Lower leg skin (tissue), 4 donors: ENCODE measurements around the gene PLPP2. TPM values are rescaled to one million over a fixed set of nuclear protein-coding genes. Genes with fewer than 3 reads are reported as not detected.

Experiments
- DNase-seq, 2 donors: peaks; one replicate each; pipeline ENCODE4 v3.0.0-alpha.2; 2019; ENCODE audit warnings: low spot score in 2 of 2
- H3K4me3 ChIP-seq: fragments of 200-600 bp; sonication (generic); 2 replicates; pipeline ENCODE4 v1.5.1; 2017; ENCODE audit warnings: mild to moderate bottlenecking, low read depth; ENCODE audit not compliant: poor library complexity, severe bottlenecking
- POLR2A ChIP-seq, 2 donors: fragments of 450-650 bp; IDR thresholded peaks; one replicate each; pipeline ENCODE4 v1.6.1; 2016 to 2017; ENCODE audit warnings: antibody characterized with exemption in 2 of 2, mild to moderate bottlenecking in 1 of 2, moderate library complexity in 1 of 2
- WGBS, 2 donors: methylation state at CpG; one replicate each; pipeline ENCODE4 v1.1.5; 2018; 5-methylcytosine and 5-hydroxymethylcytosine counted together
- intact Hi-C: fragments of 100-400 bp; cut with DNase I; formaldehyde crosslinking; loops from one replicate; pipeline ENCODE4 v1.15.0; 2023; ENCODE audit warnings: low total_unique reads
- total RNA-seq, 4 donors: library from RNA; depleted of rRNA; stranded (reverse); fragments of >200 nt; gene quantifications; one replicate each; pipeline ENCODE4 v1.1.0, GENCODE V29; 2016
- TF ChIP-seq, protein P1 (sequence below), 3 donors: fragments of 450-650 bp; IDR thresholded peaks; one replicate each; pipeline ENCODE4 v1.5.1; 2016; ENCODE audit warnings: antibody characterized with exemption in 3 of 3, mild to moderate bottlenecking in 3 of 3, moderate library complexity in 2 of 3

The PLPP2 gene
- total RNA-seq, 4 donors from 2014 or later, result 68.2 to 134 (median 102) TPM

- peak in 1 of 2 donors; percentile 68 for DNase-seq
Observed at GRCh38 chr19:313988-314815, 23.0 kb upstream of the PLPP2 start.

DNA sequence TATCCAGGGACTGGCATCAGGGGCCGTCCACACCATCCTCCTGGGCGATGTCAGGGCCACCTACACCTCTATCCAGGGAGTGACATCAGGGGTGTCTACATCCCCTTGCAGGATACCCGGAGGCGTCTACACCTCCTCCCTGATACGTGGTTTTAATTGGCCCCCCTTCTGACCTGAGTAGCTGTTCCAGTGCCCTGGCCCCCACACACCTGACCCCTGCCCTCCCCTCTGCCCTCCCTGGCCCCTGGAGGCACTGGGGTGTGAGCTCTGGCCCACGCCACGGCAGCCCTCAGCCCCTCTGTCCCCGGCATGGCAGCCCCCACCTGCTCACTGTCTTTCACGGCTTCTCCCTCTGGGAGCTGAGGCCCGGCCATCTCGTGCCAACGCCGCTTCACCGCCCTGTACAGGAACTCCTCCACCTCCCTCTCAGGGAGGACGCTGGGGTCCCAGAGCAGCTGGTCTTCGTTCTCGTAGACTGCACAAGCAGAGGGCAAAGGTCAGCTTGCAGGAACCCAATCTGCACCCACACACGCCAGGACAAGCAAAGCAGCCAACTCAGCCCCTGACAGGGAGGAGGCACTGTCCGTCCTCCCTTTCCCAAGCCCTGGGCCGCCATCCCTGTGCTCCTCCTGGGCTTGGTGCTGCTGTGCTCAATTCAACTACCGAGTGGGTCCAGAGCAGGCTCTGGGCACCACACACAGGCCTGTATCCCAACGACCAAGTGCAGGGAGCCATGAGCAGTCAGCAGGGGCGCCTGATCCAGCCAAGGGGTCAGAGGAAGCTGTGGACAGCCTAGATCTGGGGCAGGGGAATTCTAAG is 22.2 kb upstream of the PLPP2 start:
- intact Hi-C loops, result no loop called here
- H3K4me3 ChIP-seq, result no peak overlapping the region
- WGBS, 2 donors, result 83 to 86% methylated on average over 21 to 23 of the region's 23 CpGs
- TF ChIP-seq POLR2A (IDR thresholded peaks at IDR 0.05), result no peak
- TF ChIP-seq, protein P1, sequence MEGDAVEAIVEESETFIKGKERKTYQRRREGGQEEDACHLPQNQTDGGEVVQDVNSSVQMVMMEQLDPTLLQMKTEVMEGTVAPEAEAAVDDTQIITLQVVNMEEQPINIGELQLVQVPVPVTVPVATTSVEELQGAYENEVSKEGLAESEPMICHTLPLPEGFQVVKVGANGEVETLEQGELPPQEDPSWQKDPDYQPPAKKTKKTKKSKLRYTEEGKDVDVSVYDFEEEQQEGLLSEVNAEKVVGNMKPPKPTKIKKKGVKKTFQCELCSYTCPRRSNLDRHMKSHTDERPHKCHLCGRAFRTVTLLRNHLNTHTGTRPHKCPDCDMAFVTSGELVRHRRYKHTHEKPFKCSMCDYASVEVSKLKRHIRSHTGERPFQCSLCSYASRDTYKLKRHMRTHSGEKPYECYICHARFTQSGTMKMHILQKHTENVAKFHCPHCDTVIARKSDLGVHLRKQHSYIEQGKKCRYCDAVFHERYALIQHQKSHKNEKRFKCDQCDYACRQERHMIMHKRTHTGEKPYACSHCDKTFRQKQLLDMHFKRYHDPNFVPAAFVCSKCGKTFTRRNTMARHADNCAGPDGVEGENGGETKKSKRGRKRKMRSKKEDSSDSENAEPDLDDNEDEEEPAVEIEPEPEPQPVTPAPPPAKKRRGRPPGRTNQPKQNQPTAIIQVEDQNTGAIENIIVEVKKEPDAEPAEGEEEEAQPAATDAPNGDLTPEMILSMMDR (IDR thresholded peaks at IDR 0.05), result no peak
- peak in 1 of 2 donors; percentile 84 for DNase-seq

More at GRCh38 chr19:313988-314815, 23.0 kb upstream of the PLPP2 start:
- TF ChIP-seq, protein P1 (IDR thresholded peaks at IDR 0.05), result no peak
- TF ChIP-seq POLR2A (IDR thresholded peaks at IDR 0.05), result no peak
- 90 to 91% methylated on average over 22 of the region's 22 CpGs for WGBS, 2 donors
- no peak overlapping the region for H3K4me3 ChIP-seq
- intact Hi-C loops, result no loop called here

DNA sequence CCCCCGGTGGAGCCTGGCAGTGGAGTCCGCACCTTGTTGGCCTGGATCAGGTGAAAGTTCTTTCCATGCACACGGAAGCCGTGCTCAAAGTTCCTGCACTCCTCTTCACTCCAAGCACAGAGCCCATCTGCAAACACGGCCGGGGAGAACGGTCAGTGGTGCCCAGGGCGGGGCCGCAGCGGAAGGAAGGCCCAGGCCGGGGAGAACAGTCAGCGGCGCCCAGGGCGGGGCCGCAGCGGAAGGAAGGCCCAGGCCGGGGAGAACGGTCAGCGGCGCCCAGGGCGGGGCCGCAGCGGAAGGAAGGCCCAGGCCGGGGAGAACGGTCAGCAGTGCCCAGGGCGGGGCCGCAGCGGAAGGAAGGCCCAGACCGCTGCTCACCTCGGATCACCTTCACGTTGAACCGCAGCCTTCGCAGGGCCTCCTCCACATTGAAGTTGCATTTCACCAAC is 20.6 kb upstream of the PLPP2 start:
- no peak for DNase-seq
- no peak overlapping the region for H3K4me3 ChIP-seq
- 93 to 95% methylated on average over 33 of the region's 33 CpGs for WGBS, 2 donors
- intact Hi-C loops, result no loop called here
- TF ChIP-seq, protein P1 (IDR thresholded peaks at IDR 0.05), result no peak
- TF ChIP-seq POLR2A (IDR thresholded peaks at IDR 0.05), result no peak

DNA sequence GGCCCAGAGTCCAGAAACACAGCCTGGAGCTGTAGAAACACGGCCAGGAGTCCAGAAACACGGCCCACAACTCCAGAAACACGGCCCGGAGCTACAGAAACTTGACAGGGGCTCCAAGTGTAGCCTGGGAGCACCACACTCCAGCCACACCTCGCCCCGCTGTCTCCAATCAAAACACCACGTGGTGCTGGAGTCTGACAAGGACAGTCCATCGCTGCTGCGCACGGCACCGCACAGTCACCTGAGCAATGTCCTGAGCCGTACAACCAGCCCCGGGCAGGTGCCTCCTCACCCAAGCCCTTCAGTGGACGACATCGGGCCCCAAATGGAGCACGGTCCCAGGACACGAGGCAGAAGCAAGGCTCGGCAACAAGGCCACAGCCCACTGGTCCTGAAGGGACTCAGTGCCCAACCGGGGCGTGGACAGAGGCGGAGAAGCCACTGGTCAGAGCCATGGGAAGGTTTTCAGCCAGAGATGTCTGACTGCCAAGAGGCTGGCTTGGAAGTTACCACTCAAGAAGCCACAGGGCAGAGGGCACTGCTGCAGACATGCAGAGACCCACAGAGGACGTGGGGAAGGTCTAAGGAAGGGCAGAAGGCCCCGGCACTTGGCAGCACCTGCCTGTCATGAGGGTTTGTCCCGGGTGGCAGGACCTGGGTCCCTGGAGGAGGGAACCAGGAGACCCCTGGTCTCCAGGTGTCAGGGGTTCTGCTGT is 19.7 kb upstream of the PLPP2 start:
- WGBS, 2 donors, result 84 to 93% methylated on average over 23 to 24 of the region's 24 CpGs
- intact Hi-C loops, result no loop called here
- no peak overlapping the region for H3K4me3 ChIP-seq
- TF ChIP-seq POLR2A (IDR thresholded peaks at IDR 0.05), result no peak
- TF ChIP-seq, protein P1 (IDR thresholded peaks at IDR 0.05), result no peak
- peak in 1 of 2 donors; percentile 83 for DNase-seq

GRCh38 chr19:310141-310651 is 19.0 kb upstream of the PLPP2 start:
- TF ChIP-seq POLR2A (IDR thresholded peaks at IDR 0.05), result no peak
- TF ChIP-seq, protein P1 (IDR thresholded peaks at IDR 0.05), result no peak
- peak in 1 of 2 donors; percentile 80 for DNase-seq
- intact Hi-C loops, result no loop called here
- no peak overlapping the region for H3K4me3 ChIP-seq
- WGBS, 2 donors, result 71 to 86% methylated on average over 26 to 30 of the region's 30 CpGs
